HepG2 (cell line): ENCODE data around the gene SLC4A2. TPM values are rescaled to one million over a fixed set of nuclear protein-coding genes. Genes with fewer than 3 reads are reported as not detected.

Experiments
- ATAC-seq: fragments of 200-7000 bp; cut with Tn5 transposase; 3 replicates; pipeline ENCODE4 v1.9.1; 2020; ENCODE audit warnings: mild to moderate bottlenecking, moderate library complexity
- BruUV-seq: library from RNA; stranded (reverse); fragments of 400-500 nt; replicated peaks from 2 replicates; lab custom pipeline; 2021; lab: Mats Ljungman, UMichigan
- CTCF ChIA-PET: fragments of 300-600 bp; formaldehyde crosslinking; extraction: SDS; loops from one replicate; lab custom pipeline; 2021; ENCODE audit warnings: low total read pairs, inconsistent platforms, low intra/inter-chr PET ratio; lab: Yijun Ruan, JAX
- POLR2A ChIA-PET: fragments of 350-600 bp; sonication (Branson Sonifier 250); formaldehyde crosslinking; loops from one replicate; lab custom pipeline; 2020; ENCODE audit warnings: antibody characterized with exemption, inconsistent platforms; lab: Yijun Ruan, JAX
- DNase-seq: peaks from one replicate; pipeline ENCODE4 v3.0.0-alpha.2; 2015; ENCODE audit warnings: low spot score
- FAIRE-seq: peaks from 3 replicates; lab custom pipeline; 2011; peaks lifted over from hg19 to GRCh38; lab: Jason Lieb, UNC
- H2AFZ ChIP-seq: one replicate; pipeline ENCODE4 v1.6.1; 2011; ENCODE audit warnings: low read length, inconsistent platforms
- H3K27ac ChIP-seq: fragments of 300-600 bp; 3 replicates; pipeline ENCODE4 v1.8.0; 2011; ENCODE audit warnings: mixed run types, mild to moderate bottlenecking, mixed read lengths, low read length, inconsistent platforms; ENCODE audit not compliant: insufficient read depth; ENCODE audit errors: extremely low read length
- H3K27me3 ChIP-seq, 2 experiments: fragments of 200-600 bp in 1 of 2; 2 replicates in 1 of 2; 3 replicates in 1 of 2; pipeline versions ENCODE4 v1.6.0 to v1.8.0; 2011; ENCODE audit warnings: low read length in 2 of 2, mild to moderate bottlenecking in 2 of 2, moderate library complexity in 2 of 2, inconsistent platforms in 1 of 2; ENCODE audit not compliant: insufficient read depth in 2 of 2, control insufficient read depth in 1 of 2
- H3K36me3 ChIP-seq, 2 experiments: fragments of 200-600 bp in 1 of 2; replicated peaks in 1 of 2; 2 replicates in 1 of 2; 3 replicates in 1 of 2; pipeline versions ENCODE4 v1.5.1 to v1.8.0; 2011; ENCODE audit warnings: low read length in 2 of 2, inconsistent platforms in 1 of 2; ENCODE audit not compliant: insufficient read depth in 2 of 2, control insufficient read depth in 1 of 2
- H3K4me1 ChIP-seq: 2 replicates; pipeline ENCODE4 v1.5.1; 2012; ENCODE audit warnings: low read length, inconsistent platforms; ENCODE audit not compliant: insufficient read depth
- H3K4me2 ChIP-seq: 2 replicates; pipeline ENCODE4 v1.6.0; 2011; ENCODE audit warnings: low read depth, low read length, inconsistent platforms
- H3K4me3 ChIP-seq, 3 experiments: fragments of 200-600 bp in 1 of 3; sonication (generic), shearing (Covaris generic) in 1 of 3; replicated peaks in 1 of 3; 2 replicates each; pipeline ENCODE4 v1.5.1; 2011 to 2016; ENCODE audit warnings: low read length in 3 of 3, inconsistent platforms in 2 of 3, low read depth in 2 of 3, mild to moderate bottlenecking in 2 of 3, control low read depth in 1 of 3, mixed read lengths in 1 of 3; ENCODE audit not compliant: insufficient read depth in 1 of 3
- H3K79me2 ChIP-seq: one replicate; pipeline ENCODE4 v1.6.1; 2011; ENCODE audit warnings: low read length, inconsistent platforms; ENCODE audit not compliant: insufficient read depth
- H3K9ac ChIP-seq: 2 replicates; pipeline ENCODE4 v1.6.0; 2011; ENCODE audit warnings: mild to moderate bottlenecking, low read depth, low read length, inconsistent platforms; ENCODE audit not compliant: insufficient read depth
- H3K9me3 ChIP-seq: 2 replicates; pipeline ENCODE4 v1.5.1; 2012; ENCODE audit warnings: mild to moderate bottlenecking, low read length
- H4K20me1 ChIP-seq: 2 replicates; pipeline ENCODE4 v1.6.0; 2011; ENCODE audit warnings: inconsistent platforms, mild to moderate bottlenecking, low read length, moderate library complexity; ENCODE audit not compliant: insufficient read depth
- ARNT2 ChIP-seq: sonication (generic); formaldehyde crosslinking; IDR thresholded peaks from 2 replicates; pipeline ENCODE4 v1.8.0; 2022; ENCODE audit warnings: mild to moderate bottlenecking, low read depth, missing genetic modification reagents, moderate library complexity
- FOXC1 ChIP-seq: sonication (generic); formaldehyde crosslinking; IDR thresholded peaks from 2 replicates; pipeline ENCODE4 v1.8.0; 2022; ENCODE audit warnings: mild to moderate bottlenecking, missing genetic modification reagents, borderline replicate concordance
- SRY ChIP-seq: sonication (generic); formaldehyde crosslinking; IDR thresholded peaks from 2 replicates; pipeline ENCODE4 v1.8.0; 2022; ENCODE audit warnings: mild to moderate bottlenecking, missing genetic modification reagents
- ZMAT3 ChIP-seq: sonication (generic); formaldehyde crosslinking; conservative IDR thresholded peaks from 2 replicates; pipeline ENCODE4 v1.7.0; 2021; ENCODE audit warnings: missing genetic modification reagents
- ZNF354B ChIP-seq: sonication (generic); formaldehyde crosslinking; IDR thresholded peaks from 2 replicates; pipeline ENCODE4 v1.8.0; 2022; ENCODE audit warnings: mild to moderate bottlenecking, missing genetic modification reagents
- ZNF556 ChIP-seq: sonication (generic); formaldehyde crosslinking; IDR thresholded peaks from 2 replicates; pipeline ENCODE4 v1.4.0; 2020; ENCODE audit warnings: mild to moderate bottlenecking, missing genetic modification reagents, borderline replicate concordance
- ZNF564 ChIP-seq: sonication (generic); formaldehyde crosslinking; IDR thresholded peaks from 2 replicates; pipeline ENCODE4 v1.8.1; 2023; ENCODE audit warnings: mild to moderate bottlenecking, missing genetic modification reagents
- WGBS: methylation state at CpG from one replicate; pipeline ENCODE4 v1.1.6; 2017; ENCODE audit warnings: low lambda C conversion rate; 5-methylcytosine and 5-hydroxymethylcytosine counted together
- in situ Hi-C: cut with HindIII; loops from 2 replicates; pipeline ENCODE4 v1.10.0; 2017; ENCODE audit warnings: low pct_unique_long_range_greater_than_20kb; ENCODE audit not compliant: extremely low pct_ligation_motif_present
- intact Hi-C: fragments of 100-400 bp; cut with micrococcal nuclease; formaldehyde crosslinking; loops from one replicate; pipeline ENCODE4 v1.10.0; 2022; ENCODE audit not compliant: unreplicated experiment
- polyA plus RNA-seq, 8 experiments: library from polyadenylated mRNA; depleted of rRNA in 3 of 8; stranded (reverse) in 7 of 8; unstranded in 1 of 8; fragments of >200 nt; fragmentation: Illumina TruSeq in 4 of 8; extraction: Trizol in 4 of 8; gene quantifications; 2 replicates each; pipeline versions ENCODE4 v1.2.1 to v1.2.3, GENCODE V29; 2011 to 2016; ENCODE audit warnings: low read depth in 4 of 8, missing spikeins in 1 of 8, mixed read lengths in 1 of 8; ENCODE audit not compliant: insufficient read depth in 1 of 8
- total RNA-seq, 5 experiments: library from RNA; depleted of rRNA; stranded (reverse); fragments of >200 nt; fragmentation: Illumina TruSeq; extraction: Trizol; gene quantifications; 2 replicates each; pipeline ENCODE4 v1.2.3, GENCODE V29; 2016; ENCODE audit warnings: low read depth in 1 of 5
- TF ChIP-seq, protein P1 (sequence below): sonication (generic); formaldehyde crosslinking; IDR thresholded peaks from 2 replicates; pipeline ENCODE4 v1.4.0; 2020; ENCODE audit warnings: mild to moderate bottlenecking, missing genetic modification reagents
- TF ChIP-seq, protein P2 (sequence below): IDR thresholded peaks from 2 replicates; pipeline ENCODE4 v1.6.1; 2016; ENCODE audit warnings: mild to moderate bottlenecking, missing biosample characterization, missing genetic modification reagents

Gene SLC4A2
- total and polyA plus RNA-seq, 2 of the 13 experiments (the other 11 are each of a cell fraction or from before 2014, with no cell fraction given) = 51.9 to 73.4 TPM

DNA sequence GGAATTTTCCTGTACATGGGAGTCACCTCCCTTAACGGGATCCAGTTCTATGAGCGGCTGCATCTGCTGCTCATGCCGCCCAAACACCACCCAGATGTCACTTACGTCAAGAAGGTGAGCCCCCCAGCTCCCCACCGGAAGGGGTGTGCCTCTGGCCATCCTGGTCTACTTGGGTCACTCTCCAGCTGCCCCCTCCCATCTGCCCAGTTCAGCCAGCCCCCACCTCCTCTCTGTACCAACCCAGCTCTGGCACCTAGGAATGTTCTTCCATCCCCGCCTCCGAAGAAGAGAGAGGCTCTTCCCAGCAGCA is 16.2 kb downstream of the SLC4A2 start:
- FAIRE-seq = no peak
- H3K9me3 ChIP-seq = no peaks in the 10 kb centered on the region
- ATAC-seq = no peak
- H3K27ac ChIP-seq = no peak overlapping the region
- H3K79me2 ChIP-seq = peaks cover 18% of the 10 kb centered on the region
- DNase-seq = no peak
- H4K20me1 ChIP-seq = no peaks in the 10 kb centered on the region
- no peak overlapping the region for H3K4me3 ChIP-seq
- no TSS peak for BruUV-seq
- in situ Hi-C loops (no loop called here), intact Hi-C loops (no loop called here)
- H3K27me3 ChIP-seq = no peaks in the 10 kb centered on the region; a peak in 1 of 5 replicates
- 100% methylated on average over 7 of the region's 7 CpGs for WGBS
- H3K4me1 ChIP-seq = peaks cover 11% of the 10 kb centered on the region
- ChIA-PET POLR2A (interaction anchor here (1.2 to 5.4 kb wide), 4 partner anchors 8 to 47 kb away, joined by 3 to 60 read pairs (median 6); partner anchors contain the start of genes ABCB8 and SLC4A2), CTCF (no interaction called here)
- H3K36me3 ChIP-seq = peaks cover 15 to 41% of the 10 kb centered on the region in 2 experiments
- H3K4me2 ChIP-seq = no peak overlapping the region
- no peak overlapping the region for H3K9ac ChIP-seq
- H2AFZ ChIP-seq = no peak overlapping the region
- TF ChIP-seq FOXC1 (CRISPR knock-in tag) (no peak), ZMAT3 (CRISPR knock-in tag) (no peak), ZNF556 (CRISPR knock-in tag) (no peak), ZNF564 (no peak), ARNT2 (CRISPR knock-in tag) (no peak), SRY (CRISPR knock-in tag) (no peak), ZNF354B (no peak)
- TF ChIP-seq, protein P1, sequence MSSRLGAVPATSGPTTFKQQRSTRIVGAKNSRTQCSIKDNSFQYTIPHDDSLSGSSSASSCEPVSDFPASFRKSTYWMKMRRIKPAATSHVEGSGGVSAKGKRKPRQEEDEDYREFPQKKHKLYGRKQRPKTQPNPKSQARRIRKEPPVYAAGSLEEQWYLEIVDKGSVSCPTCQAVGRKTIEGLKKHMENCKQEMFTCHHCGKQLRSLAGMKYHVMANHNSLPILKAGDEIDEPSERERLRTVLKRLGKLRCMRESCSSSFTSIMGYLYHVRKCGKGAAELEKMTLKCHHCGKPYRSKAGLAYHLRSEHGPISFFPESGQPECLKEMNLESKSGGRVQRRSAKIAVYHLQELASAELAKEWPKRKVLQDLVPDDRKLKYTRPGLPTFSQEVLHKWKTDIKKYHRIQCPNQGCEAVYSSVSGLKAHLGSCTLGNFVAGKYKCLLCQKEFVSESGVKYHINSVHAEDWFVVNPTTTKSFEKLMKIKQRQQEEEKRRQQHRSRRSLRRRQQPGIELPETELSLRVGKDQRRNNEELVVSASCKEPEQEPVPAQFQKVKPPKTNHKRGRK (CRISPR knock-in tag) = no peak
- TF ChIP-seq, protein P2, sequence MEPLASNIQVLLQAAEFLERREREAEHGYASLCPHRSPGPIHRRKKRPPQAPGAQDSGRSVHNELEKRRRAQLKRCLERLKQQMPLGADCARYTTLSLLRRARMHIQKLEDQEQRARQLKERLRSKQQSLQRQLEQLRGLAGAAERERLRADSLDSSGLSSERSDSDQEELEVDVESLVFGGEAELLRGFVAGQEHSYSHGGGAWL (CRISPR knock-in tag) = no peak
